Hepatocyte (in vitro differentiated cells): ENCODE results near the gene BCAS1. TPM values are rescaled to one million over a fixed set of nuclear protein-coding genes. Genes with fewer than 3 reads are reported as not detected.

Experiments used
- DNase-seq: peaks from one replicate; pipeline ENCODE4 v3.0.0-alpha.2; 2016; ENCODE audit warnings: low spot score
- H2AFZ ChIP-seq: fragments of 200-600 bp; sonication (generic); 2 replicates; pipeline ENCODE4 v1.6.0; 2016; ENCODE audit warnings: antibody characterized with exemption, mild to moderate bottlenecking
- H3K27ac ChIP-seq: fragments of 200-600 bp; sonication (generic); 2 replicates; pipeline ENCODE4 v1.5.1; 2016; ENCODE audit warnings: mild to moderate bottlenecking
- H3K27me3 ChIP-seq: fragments of 200-600 bp; sonication (generic); 2 replicates; pipeline ENCODE4 v1.6.1; 2016
- H3K36me3 ChIP-seq: fragments of 200-600 bp; sonication (generic); replicated peaks from 2 replicates; pipeline ENCODE4 v1.5.1; 2016; ENCODE audit warnings: low read depth; ENCODE audit not compliant: insufficient read depth
- H3K4me1 ChIP-seq: fragments of 200-600 bp; sonication (generic); 2 replicates; pipeline ENCODE4 v1.5.1; 2016; ENCODE audit warnings: mild to moderate bottlenecking, moderate library complexity; ENCODE audit not compliant: insufficient read depth
- H3K4me2 ChIP-seq: fragments of 200-600 bp; sonication (generic); 2 replicates; pipeline ENCODE4 v1.6.0; 2016
- H3K4me3 ChIP-seq: fragments of 200-600 bp; sonication (generic); 2 replicates; pipeline ENCODE4 v1.5.1; 2016; ENCODE audit warnings: mild to moderate bottlenecking
- H3K79me2 ChIP-seq: fragments of 200-600 bp; sonication (generic); 2 replicates; pipeline ENCODE4 v1.6.0; 2017; ENCODE audit warnings: mild to moderate bottlenecking
- H3K9me2 ChIP-seq: fragments of 200-600 bp; sonication (generic); replicated peaks from 2 replicates; pipeline ENCODE4 v1.6.0; 2017; ENCODE audit warnings: mild to moderate bottlenecking; ENCODE audit not compliant: insufficient read depth
- H3K9me3 ChIP-seq: fragments of 200-600 bp; sonication (generic); 2 replicates; pipeline ENCODE4 v1.5.1; 2016; ENCODE audit warnings: low read depth, mild to moderate bottlenecking
- H4K20me1 ChIP-seq: fragments of 200-600 bp; sonication (generic); 2 replicates; pipeline ENCODE4 v1.6.0; 2016; ENCODE audit warnings: mild to moderate bottlenecking; ENCODE audit not compliant: insufficient read depth, poor library complexity, severe bottlenecking
- EZH2 ChIP-seq: fragments of 200-600 bp; sonication (generic); IDR thresholded peaks from 2 replicates; pipeline ENCODE4 v1.6.1; 2016; ENCODE audit warnings: antibody characterized with exemption, mild to moderate bottlenecking, borderline replicate concordance
- EZH2phosphoT487 ChIP-seq: fragments of 200-600 bp; sonication (generic); IDR thresholded peaks from one replicate; pipeline ENCODE4 v1.6.1; 2018; ENCODE audit warnings: antibody characterized with exemption, mild to moderate bottlenecking, low read depth, moderate library complexity; ENCODE audit not compliant: unreplicated experiment, severe bottlenecking
- WGBS: methylation state at CpG from one replicate; pipeline ENCODE4 v1.1.6; 2016; ENCODE audit warnings: low lambda C conversion rate; ENCODE audit errors: missing lambda C conversion rate; 5-methylcytosine and 5-hydroxymethylcytosine counted together
- polyA plus RNA-seq: library from polyadenylated mRNA; unstranded; fragments of >200 nt; fragmentation: Nextera tagmentation; extraction: Ambion mirVana; gene quantifications from 2 replicates; pipeline ENCODE4 v1.2.1, GENCODE V29; 2016
- total RNA-seq: library from RNA; depleted of rRNA; stranded (reverse); fragments of >200 nt; gene quantifications from 2 replicates; pipeline ENCODE4 v1.2.3, GENCODE V29; 2014
- TF ChIP-seq, protein P1 (sequence below): fragments of 200-600 bp; sonication (generic); IDR thresholded peaks from 2 replicates; pipeline ENCODE4 v1.5.1; 2016; ENCODE audit warnings: antibody characterized with exemption, mild to moderate bottlenecking; ENCODE audit not compliant: poor library complexity

The BCAS1 gene
- total and polyA plus RNA-seq, 2 experiments from 2014 or later: 4.9 to 9.8 TPM

DNA sequence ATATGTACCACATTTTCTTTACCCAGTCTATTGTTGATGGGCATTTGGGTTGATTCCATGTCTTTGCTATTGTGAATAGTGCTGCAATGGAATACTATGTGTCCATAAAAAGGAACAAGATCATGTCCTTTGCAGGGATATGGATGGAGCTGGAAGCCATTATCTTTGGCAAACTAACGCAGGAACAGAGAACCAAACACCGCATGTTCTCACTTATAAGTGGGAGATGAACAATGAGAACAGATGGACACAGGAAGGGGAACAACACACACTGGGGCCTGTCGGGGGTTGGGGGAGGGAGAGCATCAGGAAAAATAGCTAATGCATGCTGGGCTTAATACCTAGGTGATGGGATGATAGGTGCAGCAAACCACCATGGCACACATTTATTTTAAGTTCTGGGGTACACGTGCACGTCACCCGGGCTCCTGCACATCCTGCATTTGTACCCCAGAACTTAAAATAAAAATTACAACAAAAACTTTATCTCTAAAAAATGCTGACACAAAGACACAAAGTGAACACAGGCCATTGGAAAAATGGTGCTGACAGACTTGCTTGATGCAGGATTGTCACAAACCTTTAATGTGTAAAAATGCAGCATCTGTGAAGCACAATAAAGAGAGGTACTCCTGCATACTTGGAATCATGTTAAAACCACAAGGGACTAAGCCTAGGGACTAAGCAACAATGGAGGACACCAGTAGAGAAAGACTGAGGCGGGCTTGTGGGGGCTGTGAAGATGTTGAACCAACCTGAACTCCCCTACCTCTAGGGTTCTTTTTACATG lies 48.8 kb downstream of the BCAS1 start:
- Histone ChIP-seq H4K20me1 (no peaks in the 10 kb centered on the region), H2AFZ (no peak overlapping the region), H3K36me3 (no peaks in the 10 kb centered on the region), H3K4me3 (no peak overlapping the region), H3K4me2 (no peak overlapping the region), H3K4me1 (no peaks in the 10 kb centered on the region), H3K79me2 (no peaks in the 10 kb centered on the region), H3K9me3 (no peaks in the 10 kb centered on the region), H3K27me3 (no peaks in the 10 kb centered on the region), H3K27ac (no peak overlapping the region), H3K9me2 (no peaks in the 10 kb centered on the region)
- DNase-seq: no peak
- no peak for TF ChIP-seq EZH2phosphoT487
- TF ChIP-seq, protein P1, sequence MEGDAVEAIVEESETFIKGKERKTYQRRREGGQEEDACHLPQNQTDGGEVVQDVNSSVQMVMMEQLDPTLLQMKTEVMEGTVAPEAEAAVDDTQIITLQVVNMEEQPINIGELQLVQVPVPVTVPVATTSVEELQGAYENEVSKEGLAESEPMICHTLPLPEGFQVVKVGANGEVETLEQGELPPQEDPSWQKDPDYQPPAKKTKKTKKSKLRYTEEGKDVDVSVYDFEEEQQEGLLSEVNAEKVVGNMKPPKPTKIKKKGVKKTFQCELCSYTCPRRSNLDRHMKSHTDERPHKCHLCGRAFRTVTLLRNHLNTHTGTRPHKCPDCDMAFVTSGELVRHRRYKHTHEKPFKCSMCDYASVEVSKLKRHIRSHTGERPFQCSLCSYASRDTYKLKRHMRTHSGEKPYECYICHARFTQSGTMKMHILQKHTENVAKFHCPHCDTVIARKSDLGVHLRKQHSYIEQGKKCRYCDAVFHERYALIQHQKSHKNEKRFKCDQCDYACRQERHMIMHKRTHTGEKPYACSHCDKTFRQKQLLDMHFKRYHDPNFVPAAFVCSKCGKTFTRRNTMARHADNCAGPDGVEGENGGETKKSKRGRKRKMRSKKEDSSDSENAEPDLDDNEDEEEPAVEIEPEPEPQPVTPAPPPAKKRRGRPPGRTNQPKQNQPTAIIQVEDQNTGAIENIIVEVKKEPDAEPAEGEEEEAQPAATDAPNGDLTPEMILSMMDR: no peak
- no peak for TF ChIP-seq EZH2
- WGBS: 90% methylated on average over 7 of the region's 7 CpGs

DNA sequence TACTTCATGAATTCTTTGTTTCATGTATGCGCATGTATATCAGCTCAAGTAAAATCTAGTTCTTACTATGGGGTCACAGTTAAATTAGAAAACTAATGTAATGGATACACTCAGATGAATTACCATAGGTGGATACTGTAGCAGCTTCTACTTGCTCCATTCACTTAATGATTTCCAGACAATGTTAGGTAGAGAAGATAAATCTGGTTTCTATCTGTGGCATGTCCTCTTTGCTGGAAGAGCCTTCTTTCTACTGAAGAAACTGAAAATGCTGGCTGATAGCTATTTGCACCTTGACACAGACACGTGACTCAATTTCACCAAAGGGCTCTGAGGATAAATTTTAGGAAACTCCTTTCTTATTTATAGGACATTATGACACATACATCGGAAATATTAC lies 49.5 kb downstream of the BCAS1 start:
- Histone ChIP-seq H3K27me3 (no peaks in the 10 kb centered on the region), H3K4me2 (no peak overlapping the region), H3K9me3 (no peaks in the 10 kb centered on the region), H3K4me3 (no peak overlapping the region), H3K79me2 (no peaks in the 10 kb centered on the region), H3K4me1 (no peaks in the 10 kb centered on the region), H3K27ac (no peak overlapping the region), H4K20me1 (no peaks in the 10 kb centered on the region), H3K36me3 (no peaks in the 10 kb centered on the region), H3K9me2 (no peaks in the 10 kb centered on the region), H2AFZ (no peak overlapping the region)
- 84% methylated on average over 3 of the region's 3 CpGs for WGBS
- no peak for TF ChIP-seq EZH2
- DNase-seq: no peak

DNA sequence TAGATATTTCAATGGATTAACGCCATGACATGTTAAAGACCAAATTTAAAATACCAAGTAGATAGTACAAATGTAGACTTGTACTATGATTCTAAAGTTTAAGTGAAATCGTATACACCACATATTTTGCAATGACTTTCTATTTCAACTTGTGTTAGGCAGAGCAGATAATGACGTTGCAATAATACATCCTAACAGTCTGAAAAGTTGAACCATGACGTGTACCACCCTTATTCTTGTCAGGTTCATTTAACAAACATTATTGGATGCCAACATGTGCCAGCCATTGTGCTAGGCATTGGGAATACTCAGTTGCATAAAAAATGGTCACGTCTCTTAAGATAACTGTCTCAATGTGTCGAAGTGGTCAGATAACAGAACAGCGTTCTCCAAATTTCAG lies 50.0 kb downstream of the BCAS1 start:
- no peaks in the 10 kb centered on the region for H3K4me1 ChIP-seq
- no peaks in the 10 kb centered on the region for H3K36me3 ChIP-seq
- H3K27ac ChIP-seq: no peak overlapping the region
- no peak for TF ChIP-seq EZH2
- TF ChIP-seq EZH2phosphoT487: no peak
- TF ChIP-seq, protein P1: no peak
- H2AFZ ChIP-seq: no peak overlapping the region
- H3K9me3 ChIP-seq: no peaks in the 10 kb centered on the region
- H3K4me3 ChIP-seq: no peak overlapping the region
- WGBS: 89% methylated on average over 7 of the region's 7 CpGs
- no peaks in the 10 kb centered on the region for H3K79me2 ChIP-seq
- no peaks in the 10 kb centered on the region for H3K27me3 ChIP-seq
- no peak overlapping the region for H3K4me2 ChIP-seq
- no peaks in the 10 kb centered on the region for H4K20me1 ChIP-seq
- no peaks in the 10 kb centered on the region for H3K9me2 ChIP-seq
- no peak for DNase-seq

DNA sequence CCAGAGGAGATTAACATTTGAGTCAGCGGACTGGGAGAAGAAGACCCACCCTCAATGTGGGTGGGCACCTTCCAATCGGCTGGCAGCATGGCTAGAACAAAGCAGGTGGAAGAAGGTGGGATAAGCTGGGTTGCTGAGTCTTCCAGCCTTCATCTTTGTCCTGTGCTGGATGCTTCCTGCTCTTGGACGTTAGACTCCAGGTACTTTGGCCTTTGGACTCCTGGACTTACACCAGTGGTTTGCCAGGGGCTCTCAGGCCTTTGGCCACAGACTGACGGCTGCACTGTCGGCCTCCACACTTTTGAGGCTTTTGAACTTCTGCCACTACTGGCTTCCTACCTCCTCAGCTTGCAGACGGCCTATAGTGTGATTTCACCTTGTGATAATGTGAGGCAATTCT lies 50.8 kb downstream of the BCAS1 start:
- no peak overlapping the region for H3K4me2 ChIP-seq
- WGBS: 89% methylated on average over 6 of the region's 6 CpGs

More for the DNA sequence above, 50.8 kb downstream of the BCAS1 start:
- Histone ChIP-seq H3K4me3 (no peak overlapping the region), H3K27ac (no peak overlapping the region), H3K9me3 (no peaks in the 10 kb centered on the region), H4K20me1 (no peaks in the 10 kb centered on the region), H3K4me1 (no peaks in the 10 kb centered on the region), H2AFZ (no peak overlapping the region), H3K36me3 (no peaks in the 10 kb centered on the region), H3K79me2 (no peaks in the 10 kb centered on the region), H3K9me2 (no peaks in the 10 kb centered on the region), H3K27me3 (no peaks in the 10 kb centered on the region)
- no peak for DNase-seq
- TF ChIP-seq EZH2 (no peak), EZH2phosphoT487 (no peak)
- TF ChIP-seq, protein P1: no peak
